Myocyte (in vitro differentiated cells): ENCODE data around the gene OOEP. TPM values are rescaled to one million over a fixed set of nuclear protein-coding genes. Genes with fewer than 3 reads are reported as not detected.

ENCODE experiments used
- total RNA-seq: library from RNA; depleted of rRNA; stranded (reverse); fragments of >200 nt; gene quantifications from 2 replicates; pipeline ENCODE4 v1.2.3, GENCODE V29; 2014

Gene OOEP
- total RNA-seq, 1 donor from 2014 or later, result not detected

Other genes starting within 250 kb of the OOEP start
- not detected in 2 replicates for gene KHDC1L, start 144.4 kb downstream of the OOEP start, total RNA-seq
- 1.5 and 2.8 TPM in 2 replicates for gene KHDC1, start 106.7 kb downstream of the OOEP start, total RNA-seq
- not detected in 2 replicates for gene DPPA5, start 15.6 kb downstream of the OOEP start, total RNA-seq
- gene KHDC3L, start 7.2 kb downstream of the OOEP start, total RNA-seq, result not detected in 2 replicates
- not detected in 2 replicates for gene DDX43, start 24.9 kb upstream of the OOEP start, total RNA-seq
- 1.1 and 1.8 TPM in 2 replicates for gene CGAS, start 82.4 kb upstream of the OOEP start, total RNA-seq
- 19.8 and 26.0 TPM in 2 replicates for gene MTO1, start 91.8 kb upstream of the OOEP start, total RNA-seq
- 10,850 and 11,113 TPM in 2 replicates for gene EEF1A1, start 151.1 kb upstream of the OOEP start, total RNA-seq